Activated CD8-positive, alpha-beta memory T cell treated with anti-CD3 and anti-CD28 coated beads for 4 hours (primary cell): Measurements from ENCODE around the gene ACACB.
A peak's percentile ranks its signal among the peaks of the same experiment; 100 is the strongest.
"Not testable (repeated sequence)": the region's sequence is repeated elsewhere in the genome, so short reads cannot be mapped to it uniquely, and the experiment has no call there.

Source experiments
- DNase-seq, 2 donors: peaks; one replicate each; pipeline ENCODE4 v3.0.0-alpha.2; 2020; ENCODE audit warnings: low read depth in 2 of 2

The ACACB gene

DNA sequence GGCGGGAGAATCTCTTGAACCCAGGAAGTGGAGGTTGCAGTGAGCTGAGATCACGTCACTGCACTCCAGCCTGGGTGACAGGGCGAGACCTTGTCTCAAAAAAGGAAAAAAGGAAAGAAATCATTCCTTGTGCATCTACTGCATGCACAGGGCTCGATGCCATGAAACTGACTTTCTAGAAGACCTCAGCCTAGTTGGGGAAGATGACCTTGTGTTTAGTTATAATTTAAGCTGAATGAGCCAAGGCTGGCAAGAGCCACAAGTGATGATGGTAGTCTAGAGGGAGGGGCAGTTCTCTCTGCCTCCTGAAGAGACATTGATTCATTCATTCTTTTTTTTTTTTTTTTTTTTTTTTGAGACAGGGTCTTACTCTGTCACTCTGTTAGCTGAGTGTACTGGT is 24.2 kb downstream of the ACACB start:
- no peak for DNase-seq

DNA sequence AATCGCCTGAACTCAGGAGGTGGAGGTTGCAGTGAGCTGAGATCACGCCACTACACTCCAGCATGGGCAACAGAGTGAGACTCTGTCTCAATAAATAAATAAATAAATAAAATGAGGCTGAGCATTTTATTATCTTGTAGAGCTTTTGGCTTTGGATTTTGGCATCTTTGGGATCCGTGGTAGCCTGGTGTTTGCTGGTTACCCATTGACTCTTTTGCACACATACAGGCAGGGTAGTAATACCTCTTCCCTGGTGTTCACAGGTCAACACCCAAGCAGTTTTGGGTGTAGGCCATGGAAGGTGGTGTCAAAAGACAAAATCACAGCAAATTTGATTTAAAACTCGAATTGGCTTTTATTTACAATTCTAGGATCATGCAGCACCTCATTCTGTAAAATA is 27.8 kb downstream of the ACACB start:
- no peak for DNase-seq

DNA sequence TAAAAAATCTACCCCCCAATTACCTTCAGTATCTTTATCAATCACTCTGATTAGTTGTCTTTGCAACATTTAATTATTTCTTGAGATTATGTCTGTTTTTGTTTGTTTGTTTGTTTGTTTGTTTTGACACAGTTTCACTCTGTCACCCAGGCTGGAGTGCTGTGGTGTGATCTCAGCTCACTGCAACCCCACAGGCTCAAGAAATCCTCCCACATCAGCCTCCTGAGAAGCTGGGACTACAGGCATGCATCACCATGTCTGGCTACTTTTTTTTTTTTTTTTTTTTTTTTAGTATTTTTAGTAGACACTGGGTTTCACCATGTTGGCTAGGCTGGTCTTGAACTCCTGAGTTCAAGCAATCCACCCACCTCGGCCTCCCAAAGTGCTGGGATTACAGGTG is 30.7 kb downstream of the ACACB start:
- not testable (repeated sequence) for DNase-seq

DNA sequence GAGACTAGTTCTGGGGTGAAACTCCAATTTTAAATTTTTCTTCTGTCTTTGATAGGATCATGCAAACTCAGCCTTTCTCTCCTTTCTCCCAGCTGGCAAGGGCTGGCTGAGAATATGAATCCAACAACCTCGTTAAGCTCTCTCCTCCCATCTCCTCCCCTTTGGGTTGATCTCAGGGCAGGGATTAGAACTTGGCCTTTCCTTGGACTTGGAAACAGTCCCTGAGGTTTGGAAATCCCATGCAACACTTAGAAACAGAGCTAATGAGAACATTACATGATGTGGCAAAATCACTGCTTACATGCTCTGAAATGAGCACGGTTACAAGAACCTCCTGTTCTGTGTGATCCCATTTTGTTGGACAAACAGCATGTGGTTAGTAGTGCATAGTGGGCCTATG is 31.6 kb downstream of the ACACB start:
- no peak for DNase-seq

DNA sequence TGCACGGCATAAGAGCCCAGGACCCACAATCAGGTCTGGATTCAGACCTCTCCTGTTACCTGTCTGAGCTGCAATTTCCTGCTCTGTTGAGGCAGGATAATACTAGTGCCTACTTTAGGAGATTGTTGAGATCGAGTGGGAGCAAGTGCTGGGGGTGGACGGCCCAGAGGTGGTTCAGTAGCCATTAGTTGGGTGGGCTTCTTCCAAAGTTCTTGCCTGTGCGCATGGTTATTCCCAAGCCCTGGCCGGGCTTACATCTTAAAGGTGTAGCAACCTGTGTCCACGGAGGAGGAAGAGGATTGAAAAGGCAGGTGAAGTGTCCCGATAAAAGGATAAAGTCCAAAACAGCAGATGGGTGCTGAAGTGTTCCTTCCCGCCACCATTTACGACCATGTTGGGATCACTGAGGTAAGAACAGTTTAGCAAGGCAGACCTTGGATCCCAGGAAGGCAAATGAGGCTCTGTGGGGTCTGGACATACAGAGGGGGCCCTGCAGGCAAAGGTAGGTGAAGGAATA is 33.8 kb downstream of the ACACB start:
- DNase-seq: no peak

DNA sequence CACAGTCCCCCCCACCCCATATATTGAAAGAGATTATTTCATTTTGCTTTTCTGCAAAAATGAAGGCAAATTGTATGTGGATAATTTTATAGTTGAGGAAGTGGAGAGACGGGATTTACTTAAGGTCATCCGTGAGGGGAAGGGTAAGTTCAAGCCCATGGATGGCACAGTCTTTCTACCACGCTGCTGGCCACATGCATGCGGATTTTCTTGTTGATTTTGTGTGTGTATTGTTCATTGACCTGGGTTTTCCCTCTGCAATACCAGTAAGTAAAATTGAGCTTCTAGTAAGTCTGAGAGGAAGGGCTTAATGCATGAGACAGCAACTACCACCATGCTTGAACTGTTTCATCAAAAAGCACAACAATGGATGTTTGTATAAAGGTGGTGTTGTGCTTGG is 35.1 kb downstream of the ACACB start:
- no peak for DNase-seq

DNA sequence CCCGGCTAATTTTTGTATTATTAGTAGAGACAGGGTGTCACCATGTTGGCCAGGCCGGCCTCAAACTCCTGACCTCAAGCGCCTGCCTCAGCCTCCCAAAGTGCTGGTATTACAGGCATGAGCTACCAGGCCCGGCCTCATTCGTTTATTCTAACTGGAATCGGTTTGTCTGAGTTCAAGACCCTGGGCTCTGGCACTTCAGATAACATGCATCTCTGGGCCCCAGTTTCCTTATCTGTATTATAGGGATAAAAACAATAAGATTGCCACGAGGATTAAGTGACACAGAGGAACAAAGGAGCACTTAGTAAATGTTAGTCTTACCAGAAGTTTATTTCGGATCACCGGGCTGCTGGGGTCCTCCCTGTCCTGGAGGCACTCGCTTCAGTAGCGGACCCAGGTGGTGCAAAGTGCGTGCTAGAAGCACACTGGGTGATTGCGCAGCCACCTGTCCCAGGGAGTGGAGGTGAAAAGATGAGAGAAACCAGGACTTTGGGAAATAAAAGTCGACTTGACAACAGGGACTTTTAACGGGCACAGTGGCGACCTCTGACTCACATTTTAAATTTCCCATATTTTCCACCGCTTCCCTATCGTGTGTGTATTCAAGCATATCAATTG is 37.5 kb downstream of the ACACB start:
- no peak for DNase-seq

DNA sequence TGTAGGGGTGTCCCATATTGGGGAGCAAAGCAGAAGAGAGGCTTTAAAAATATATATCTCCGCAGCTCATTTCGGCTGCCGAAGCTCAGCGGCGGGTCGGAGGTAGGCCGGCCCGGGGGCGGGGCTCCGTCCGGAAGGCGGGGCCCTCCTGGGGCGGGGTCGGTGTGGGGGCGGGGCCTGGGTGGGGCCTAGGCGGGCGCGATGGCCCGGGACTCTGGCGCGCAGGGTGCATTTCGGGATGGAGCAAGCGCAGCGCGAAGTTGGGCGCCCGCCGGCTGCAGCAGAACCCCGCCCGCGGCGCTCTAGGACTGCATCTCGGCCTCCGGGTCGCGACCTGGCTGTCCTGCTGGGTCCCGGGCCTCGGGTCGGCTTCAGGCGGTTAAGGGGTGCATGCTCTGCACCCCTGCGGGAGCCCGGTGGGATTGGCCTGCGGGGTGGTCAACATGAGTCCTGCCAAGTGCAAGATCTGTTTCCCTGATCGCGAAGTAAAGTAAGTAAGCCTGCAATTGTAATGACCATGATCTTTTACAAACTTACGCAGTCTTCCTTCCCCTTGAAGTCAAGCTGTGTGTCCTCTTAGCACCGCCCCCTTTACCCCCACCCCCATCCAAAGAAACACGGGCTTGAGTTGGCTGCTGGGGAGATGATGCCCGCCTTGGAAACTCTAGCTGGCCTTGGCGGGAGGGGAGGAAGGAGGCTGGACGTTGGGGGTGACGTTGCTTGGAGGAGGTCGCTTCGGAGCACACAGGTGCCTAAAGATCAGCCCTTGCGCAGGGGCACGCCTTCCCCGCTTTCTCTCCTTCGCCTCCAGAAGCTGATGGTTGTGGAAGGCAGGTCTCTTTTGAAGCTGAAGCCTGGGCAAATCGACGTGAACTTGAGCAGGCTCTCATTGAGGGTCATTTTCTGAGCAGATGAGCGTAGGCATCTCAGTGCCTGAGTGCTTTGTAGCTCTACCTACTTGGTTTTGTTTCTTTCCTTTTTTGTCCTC is 38.4 kb downstream of the ACACB start:
- DNase-seq: peak; percentile 47 to 56

DNA sequence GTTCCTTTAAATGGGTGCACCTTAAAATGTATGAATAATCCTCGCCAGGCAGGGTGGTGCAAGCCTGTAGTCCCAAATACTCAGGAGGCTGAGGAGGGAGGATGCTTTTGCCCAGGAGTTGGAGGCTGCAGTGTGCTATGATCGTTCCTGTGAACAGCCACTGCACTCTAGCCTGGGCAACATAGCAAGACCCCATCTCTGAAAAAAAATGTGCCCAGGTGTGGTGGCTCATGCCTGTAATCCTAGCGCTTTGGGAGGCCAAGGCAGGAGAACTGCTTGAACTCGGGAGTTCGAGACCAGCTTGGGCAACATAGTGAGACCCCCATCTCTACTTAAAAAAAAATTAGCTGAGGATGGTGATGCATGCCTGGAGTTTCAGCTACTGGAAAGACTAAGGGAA is 39.6 kb downstream of the ACACB start:
- DNase-seq: no peak

DNA sequence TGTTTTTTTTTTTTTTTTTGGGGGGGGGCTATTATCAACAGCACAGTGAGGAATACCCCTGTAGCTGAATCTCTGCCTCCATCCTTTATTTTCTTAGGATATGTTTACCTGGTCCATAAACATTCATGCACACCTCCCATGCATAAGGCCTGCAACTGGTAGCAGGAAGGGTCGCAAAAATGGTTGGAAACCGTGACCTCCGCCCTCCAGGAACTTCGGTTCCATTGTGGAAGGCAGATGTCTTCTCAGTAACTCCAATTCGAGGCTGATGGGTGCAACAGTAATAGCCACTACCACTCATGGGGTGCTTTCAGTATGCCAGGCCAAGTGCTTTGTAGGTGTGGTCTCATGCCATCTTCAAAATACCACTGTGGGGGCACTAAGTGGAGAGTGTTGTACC is 40.2 kb downstream of the ACACB start:
- no peak for DNase-seq

DNA sequence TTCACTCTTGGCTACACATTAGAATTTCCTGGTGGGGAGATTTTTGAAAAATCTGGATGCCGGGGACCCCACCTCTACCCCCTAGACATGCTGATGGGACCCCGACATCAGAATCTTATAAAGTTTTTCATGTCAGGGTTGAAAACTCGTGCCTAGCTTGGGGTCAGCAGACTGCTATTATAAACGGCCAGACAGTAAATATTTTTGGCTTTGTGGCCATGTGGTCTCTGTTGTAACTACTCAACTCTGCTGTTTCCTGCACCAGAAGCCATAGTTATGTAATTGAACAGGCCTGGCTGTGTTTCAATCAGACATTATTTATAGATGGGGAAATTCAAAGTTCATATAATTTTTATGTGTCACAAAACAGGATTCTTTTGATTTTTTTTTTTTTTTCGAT is 41.6 kb downstream of the ACACB start:
- DNase-seq: no peak

DNA sequence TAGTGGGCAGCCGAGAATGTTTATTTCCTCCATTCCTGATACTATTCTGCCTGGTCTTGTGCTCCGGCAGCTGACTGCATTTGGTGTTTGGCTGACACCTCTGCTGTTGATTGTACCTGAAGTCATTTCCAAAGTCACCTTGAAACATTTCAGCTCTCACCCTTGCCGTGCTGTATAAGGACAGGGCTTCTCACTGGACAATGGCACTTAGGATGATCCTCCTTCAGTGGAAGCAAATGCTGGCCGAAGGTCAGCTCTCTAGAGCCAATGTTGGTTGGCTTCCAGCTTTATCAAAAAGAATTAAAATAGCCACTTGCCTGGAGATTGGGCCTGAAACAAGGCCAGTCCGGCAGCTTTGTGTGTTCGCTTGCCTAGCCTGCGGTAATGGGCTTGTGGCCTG is 44.0 kb downstream of the ACACB start:
- DNase-seq: no peak

DNA sequence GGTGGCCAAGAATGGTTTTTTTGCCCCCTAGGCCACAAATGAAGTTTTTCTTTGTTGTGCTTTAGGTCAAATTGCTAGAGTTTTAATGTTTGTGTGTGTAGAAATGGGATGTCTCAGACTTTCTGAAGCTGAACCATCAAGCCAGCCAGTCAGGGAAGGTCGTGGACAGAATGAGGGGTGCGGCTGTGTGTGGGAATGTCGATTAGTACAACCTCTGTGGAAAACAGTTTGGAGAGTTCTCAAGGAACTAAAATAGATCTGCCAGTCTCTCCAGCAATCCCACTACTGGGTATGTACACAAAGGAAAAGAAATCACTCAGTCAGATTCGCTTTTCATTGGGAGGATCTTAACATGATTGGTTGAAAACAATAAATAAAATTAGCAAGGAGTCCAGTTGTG is 44.5 kb downstream of the ACACB start:
- no peak for DNase-seq

DNA sequence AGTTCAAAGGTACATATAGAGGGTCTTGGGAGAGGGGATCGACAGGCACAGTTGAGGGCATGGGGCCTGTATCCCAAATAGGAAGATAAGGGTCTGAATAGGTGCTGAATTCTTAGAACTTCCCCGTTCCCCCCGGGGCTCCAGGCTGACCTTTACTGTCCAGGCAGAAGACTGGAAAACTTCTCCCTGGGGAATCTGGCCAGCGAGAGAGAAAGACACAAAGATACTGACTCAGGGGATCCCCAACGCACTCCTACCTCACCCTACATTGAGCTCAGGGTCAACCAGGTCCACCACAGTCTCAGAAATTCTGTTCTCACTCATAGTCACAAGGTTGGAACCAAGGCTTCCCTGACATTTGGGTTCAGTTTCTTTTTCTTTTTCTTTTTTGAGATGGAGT is 46.2 kb downstream of the ACACB start:
- no peak for DNase-seq

DNA sequence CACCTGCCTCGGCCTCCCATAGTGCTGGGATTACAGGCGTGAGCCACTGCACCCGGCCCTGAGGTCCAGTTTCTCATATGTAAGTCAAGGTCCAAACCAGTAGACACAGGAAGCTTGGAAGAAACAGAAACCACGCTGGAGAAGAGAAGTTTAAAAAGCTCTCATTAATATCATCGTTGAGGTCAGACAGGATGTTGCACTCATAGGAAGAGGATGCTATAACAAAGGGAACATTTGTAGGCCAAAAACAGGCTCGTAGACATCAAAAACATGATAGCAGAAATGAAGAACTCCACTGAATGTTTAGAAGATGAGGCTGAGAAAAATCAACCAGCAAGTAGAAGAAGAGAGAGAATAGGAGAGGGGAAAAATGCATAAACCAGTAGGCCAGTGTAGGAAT is 46.8 kb downstream of the ACACB start:
- DNase-seq: no peak

DNA sequence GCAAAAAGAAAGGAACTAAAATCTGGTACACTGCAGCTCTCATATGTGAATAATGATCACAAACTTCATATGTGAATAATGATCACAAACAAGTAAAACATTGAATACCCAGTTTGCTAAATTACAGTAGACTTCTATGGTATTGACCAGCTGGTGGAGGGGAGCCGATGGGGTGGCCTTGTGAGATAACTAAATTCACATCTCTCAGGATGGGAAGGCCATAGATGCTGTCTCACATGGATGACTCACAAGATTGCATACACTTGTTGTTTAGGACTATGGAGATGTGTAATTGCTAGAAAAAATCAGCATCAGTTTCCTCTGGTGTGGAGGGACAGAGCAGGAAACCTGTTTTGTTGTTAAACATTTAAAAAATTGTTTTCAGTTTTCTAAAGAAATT is 49.2 kb downstream of the ACACB start:
- DNase-seq: no peak

DNA sequence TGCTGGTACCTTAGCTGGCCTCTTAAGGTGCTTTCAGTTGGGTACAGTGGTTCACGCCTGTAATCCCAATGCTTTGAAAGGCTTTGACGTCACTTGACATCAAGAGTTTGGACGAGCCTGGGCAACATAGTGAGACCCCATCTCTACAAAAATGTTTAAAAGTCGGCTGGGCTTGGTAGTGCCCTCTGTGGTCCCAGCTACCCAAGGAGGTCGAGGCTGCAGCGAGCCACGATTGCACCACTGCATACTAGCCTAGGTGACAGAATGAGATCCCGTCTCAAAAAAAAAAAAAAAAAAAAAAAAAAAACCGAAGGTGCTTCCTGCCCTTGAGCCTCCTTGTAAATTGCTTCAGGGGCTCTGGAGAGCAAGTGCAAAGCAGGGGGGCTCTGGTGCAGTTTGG is 50.0 kb downstream of the ACACB start:
- no peak for DNase-seq

DNA sequence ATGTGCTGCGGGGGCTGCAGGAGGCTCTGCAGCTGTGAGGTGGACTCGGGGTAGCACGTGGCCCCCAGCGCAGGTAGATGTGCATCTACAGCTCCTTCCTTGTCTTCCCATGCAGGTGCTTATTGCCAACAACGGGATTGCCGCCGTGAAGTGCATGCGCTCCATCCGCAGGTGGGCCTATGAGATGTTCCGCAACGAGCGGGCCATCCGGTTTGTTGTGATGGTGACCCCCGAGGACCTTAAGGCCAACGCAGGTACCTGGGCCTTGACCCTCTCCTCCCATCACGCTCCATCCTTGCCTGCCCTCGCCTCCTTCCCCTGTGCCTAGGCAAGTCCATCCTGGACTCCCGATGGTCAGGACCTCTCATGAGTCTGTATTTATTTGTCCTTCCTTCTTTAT is 51.4 kb downstream of the ACACB start:
- no peak for DNase-seq

DNA sequence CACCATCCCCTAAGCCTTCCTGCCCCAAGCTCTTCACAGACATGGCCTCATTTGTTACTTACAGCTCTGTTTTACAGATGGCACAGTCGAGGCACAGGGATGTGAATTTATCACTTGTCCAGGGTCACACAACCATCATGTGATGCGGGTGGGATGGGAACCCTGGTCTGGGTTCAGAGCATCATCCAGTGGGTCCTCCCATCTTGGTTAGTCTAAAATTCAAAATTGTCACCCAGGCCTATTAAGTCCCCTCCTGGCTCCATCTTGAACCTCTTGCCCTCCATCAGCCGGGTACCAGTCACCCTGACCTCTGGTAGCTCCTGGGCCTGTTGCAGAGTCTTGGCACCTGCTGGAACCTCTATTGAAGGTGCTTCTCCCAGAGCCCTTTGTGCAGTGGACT is 52.9 kb downstream of the ACACB start:
- no peak for DNase-seq

DNA sequence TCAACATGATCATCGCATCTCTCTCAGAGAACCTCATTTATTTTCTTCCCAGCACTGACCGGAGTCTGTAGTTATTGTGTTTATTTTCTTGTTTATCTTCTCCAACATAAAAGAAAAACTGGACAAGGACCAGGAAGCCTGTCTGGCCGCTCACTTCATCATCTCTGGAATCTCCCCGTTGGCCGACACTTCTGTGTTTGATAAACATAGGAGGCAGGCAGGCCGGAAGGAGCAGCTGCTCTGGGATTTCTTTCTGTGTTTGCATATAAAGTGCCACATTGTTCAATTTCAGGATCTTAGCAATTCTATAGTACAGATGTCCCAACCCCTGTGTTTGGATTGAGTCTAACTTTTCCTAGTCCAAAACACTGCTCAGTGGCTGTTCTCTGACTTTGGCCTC is 53.3 kb downstream of the ACACB start:
- no peak for DNase-seq

DNA sequence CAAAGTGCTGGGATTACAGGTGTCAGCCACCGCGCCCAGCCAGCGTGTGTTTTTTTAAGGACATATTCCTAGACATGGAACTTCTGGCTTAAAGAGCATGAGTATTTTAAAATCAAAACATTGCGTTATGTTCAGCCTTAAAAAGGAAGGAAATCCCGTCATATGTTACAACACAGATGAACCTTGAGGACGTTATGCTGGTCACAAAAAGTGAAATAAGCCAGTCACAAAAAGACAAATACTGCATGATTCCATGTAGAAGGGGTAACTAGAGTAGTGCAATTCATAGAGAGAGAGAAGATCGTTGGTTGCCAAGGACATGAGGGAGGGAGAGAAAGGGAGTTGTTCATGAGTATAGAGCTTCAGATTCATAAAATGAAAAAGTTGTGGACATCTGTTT is 53.9 kb downstream of the ACACB start:
- no peak for DNase-seq

DNA sequence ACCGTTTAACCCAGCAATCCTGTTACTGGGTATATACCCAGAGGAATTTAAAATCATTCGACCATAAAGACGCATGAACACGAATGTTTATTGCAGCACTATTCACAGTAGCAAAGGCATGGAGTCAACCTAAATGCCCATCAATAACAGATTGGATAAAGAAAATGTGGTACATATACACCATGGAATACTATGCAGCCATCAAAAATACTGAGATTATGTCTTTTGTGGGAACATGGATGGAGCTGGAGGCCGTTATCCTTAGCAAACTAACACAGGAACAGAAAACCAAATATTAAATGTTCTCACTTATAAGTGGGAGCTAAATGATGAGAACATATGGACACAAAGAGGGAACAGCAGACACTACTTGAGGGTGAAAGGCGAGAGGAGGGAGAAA is 56.4 kb downstream of the ACACB start:
- not testable (repeated sequence) for DNase-seq
